ENCODE results near the gene FAM184A.
A peak's percentile ranks its signal among the peaks of the same experiment; 100 is the strongest.

GRCh38 chr6:119052292-119052889, 26.1 kb downstream of the FAM184A start:
- TF ChIP-seq CTCF (IDR thresholded peaks at IDR 0.05) = peak; percentile 8; the same call in 1 of the 2 replicates
- no peak for TF ChIP-seq POLR2AphosphoS5 (IDR thresholded peaks at IDR 0.05; ENCODE audit: low read depth, low read length)
- TF ChIP-seq REST (IDR thresholded peaks at IDR 0.05; ENCODE audit: insufficient read depth in 1 of 2, low read depth in 2 of 2, low read length in 1 of 2) = no peak
